CMK (cell line): ENCODE data around the gene DUSP7.

Source experiments
- DNase-seq: peaks from one replicate; pipeline ENCODE4 v3.0.0-alpha.2; 2010; ENCODE audit warnings: low read depth

DUSP7 gene

GRCh38 chr3:52006017-52006819 lies 50.2 kb downstream of the DUSP7 start:
- DNase-seq, result no peak

- no peak for DNase-seq
Observed at GRCh38 chr3:52005571-52005986, 50.8 kb downstream of the DUSP7 start.

DNA sequence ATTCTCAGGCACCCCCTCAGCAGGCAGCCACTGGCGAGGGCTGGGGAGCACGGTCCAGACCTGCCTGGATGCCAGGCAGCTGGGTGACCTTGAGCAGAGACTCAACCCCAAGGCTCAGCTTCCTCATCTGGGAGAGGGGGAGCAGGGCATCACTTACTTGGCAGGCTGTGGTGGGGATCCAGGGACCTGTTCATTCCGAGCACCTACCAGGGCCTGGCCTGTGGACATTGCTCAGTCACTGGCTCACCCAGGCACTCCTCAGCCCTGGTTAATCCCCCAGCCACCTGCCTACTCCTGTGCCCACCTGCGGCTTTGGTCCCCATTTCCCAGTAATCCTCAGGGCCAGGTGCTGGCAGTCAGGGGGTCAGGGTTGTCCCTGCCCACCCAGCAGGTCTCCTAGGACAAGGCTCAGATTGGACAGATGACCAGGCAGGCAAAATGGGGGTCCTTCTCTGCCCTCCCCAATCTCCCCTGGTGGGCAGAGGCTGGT lies 51.4 kb downstream of the DUSP7 start:
- DNase-seq, result no peak

DNA sequence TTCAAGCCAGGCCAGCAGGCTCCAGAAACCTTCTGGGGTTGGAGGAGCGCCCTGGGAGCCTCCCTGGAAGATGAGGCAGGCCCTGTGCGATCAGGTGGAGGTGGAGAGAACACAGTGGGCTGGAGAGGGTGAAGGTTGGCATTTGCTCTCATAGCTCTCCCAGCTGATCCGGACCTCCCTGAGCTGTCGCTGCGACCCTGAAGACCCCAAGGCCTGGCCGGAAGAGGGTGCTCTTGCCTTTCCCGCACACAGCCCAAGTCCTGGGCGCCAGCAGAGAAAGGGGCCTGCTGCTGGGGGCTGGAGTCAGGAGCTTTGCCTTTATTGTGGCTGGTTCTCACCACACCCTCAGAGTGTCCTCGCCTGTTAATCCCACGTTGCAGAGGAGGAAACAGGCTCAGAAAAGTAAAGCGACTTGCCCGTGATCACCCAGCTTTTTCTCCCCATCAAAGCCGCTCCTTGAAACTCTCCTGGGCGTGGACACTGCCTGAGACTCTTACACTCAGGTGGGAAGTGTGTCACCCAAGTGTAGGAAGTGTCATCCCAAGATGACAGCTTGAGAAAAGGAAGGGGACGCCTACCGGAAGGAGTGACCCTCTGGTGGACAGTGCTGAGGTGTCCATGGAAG lies 52.1 kb downstream of the DUSP7 start:
- DNase-seq, result no peak

DNA sequence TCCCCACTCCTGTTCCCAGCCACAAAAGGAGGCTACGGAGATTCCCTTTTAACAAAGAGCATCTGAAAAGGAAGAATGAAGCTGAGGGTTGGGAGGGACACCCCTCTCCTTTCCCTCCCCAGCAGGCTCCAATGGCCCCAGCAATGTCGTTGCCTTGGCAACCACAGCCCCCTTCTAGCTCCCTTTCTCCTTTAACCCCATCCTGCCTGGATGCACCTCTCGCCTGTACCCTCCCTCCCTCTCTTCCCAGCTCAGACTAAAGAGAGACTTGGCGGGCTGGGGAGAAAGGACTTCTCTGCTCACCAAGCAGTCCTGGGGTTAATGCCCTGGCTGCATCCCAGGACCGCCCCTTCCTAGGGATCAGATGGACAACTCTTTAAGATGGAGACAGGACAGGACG lies 53.6 kb downstream of the DUSP7 start:
- DNase-seq, result no peak

DNA sequence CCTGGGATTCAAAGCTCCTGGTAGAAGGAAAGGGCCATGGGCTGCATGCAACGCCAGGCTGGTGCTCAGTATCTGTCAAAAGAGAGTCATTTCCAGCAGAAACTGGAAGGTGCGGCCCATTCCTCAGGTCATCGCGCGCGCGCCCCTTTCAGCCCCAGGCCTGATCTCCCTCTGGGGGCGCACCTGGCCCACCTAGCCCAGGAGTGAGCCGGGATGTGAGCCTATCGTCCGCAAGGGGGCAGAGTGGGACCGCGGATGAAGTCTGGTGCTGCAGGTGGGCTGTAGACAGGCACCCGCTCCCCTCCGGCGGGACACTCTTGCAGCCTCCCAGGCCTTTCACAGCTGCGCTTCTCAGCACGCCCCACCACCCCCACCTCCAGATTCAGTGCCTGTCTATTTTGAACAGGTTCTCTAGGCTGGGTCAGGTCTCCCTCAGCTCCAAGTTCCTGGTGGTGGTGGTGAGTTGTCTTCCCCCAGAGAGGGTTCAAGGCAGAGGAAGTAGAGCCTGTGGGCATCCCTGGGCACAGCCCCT lies 54.9 kb downstream of the DUSP7 start:
- no peak for DNase-seq

- no peak for DNase-seq
Observed at GRCh38 chr3:51999846-52000245, 56.5 kb downstream of the DUSP7 start.
